Measurements from ENCODE around the gene CST4. TPM values are rescaled to one million over a fixed set of nuclear protein-coding genes. Genes with fewer than 3 reads are reported as not detected.

The CST4 gene
- total RNA-seq, 1 experiment from 2014 or later, result not detected

GRCh38 chr20:23663180-23663579, 25.7 kb downstream of the CST4 start:
- no TSS peak for BruUV-seq (replicated peaks)
- Mint-ChIP-seq H3K27me3 (ENCODE audit: insufficient read depth, unreplicated experiment) (no peaks in the 10 kb centered on the region), H3K9me3 (ENCODE audit: unreplicated experiment) (no peaks in the 10 kb centered on the region), H3K4me1 (ENCODE audit: insufficient read depth, unreplicated experiment) (no peaks in the 10 kb centered on the region), H3K36me3 (ENCODE audit: insufficient read depth, unreplicated experiment) (no peaks in the 10 kb centered on the region), H3K4me3 (ENCODE audit: unreplicated experiment) (no peak overlapping the region), H3K27ac (ENCODE audit: low read depth, unreplicated experiment) (no peak overlapping the region)
- intact Hi-C loops (cut with micrococcal nuclease), result loop anchor here (10.0 kb wide), 1 partner anchor 62 kb away; no protein-coding TSS in a partner anchor
- CTCF ChIA-PET, result interaction anchor here (0.9 to 3.1 kb wide), 7 partner anchors 7 to 256 kb away, joined by 3 to 11 read pairs (median 4); partner anchors contain the start of genes CST3 and NAPB
- TF ChIP-seq CTCF (IDR thresholded peaks at IDR 0.05; ENCODE audit: unreplicated experiment), result no peak
- no peak for DNase-seq (ENCODE audit: unreplicated experiment)
- POLR2A ChIA-PET, result interaction anchor here (0.5 to 1.3 kb wide), 4 partner anchors 26 to 192 kb away, joined by 3 to 6 read pairs (median 3); partner anchors contain the start of gene CST3

- Mint-ChIP-seq H3K9me3 (ENCODE audit: unreplicated experiment) (no peaks in the 10 kb centered on the region), H3K4me1 (ENCODE audit: insufficient read depth, unreplicated experiment) (no peaks in the 10 kb centered on the region), H3K36me3 (ENCODE audit: insufficient read depth, unreplicated experiment) (no peaks in the 10 kb centered on the region), H3K4me3 (ENCODE audit: unreplicated experiment) (no peak overlapping the region), H3K27me3 (ENCODE audit: insufficient read depth, unreplicated experiment) (no peaks in the 10 kb centered on the region), H3K27ac (ENCODE audit: low read depth, unreplicated experiment) (no peak overlapping the region)
- no peak for DNase-seq (ENCODE audit: unreplicated experiment)
- no TSS peak for BruUV-seq (replicated peaks)
- intact Hi-C loops (cut with micrococcal nuclease), result loop anchor here (10.0 kb wide), 1 partner anchor 62 kb away; no protein-coding TSS in a partner anchor
- ChIA-PET CTCF (interaction anchor here (0.9 to 3.1 kb wide), 7 partner anchors 8 to 334 kb away, joined by 3 to 11 read pairs (median 3); partner anchors contain the start of genes CST3 and NAPB), POLR2A (interaction anchor here (0.5 kb wide), 1 partner anchor 191 kb away, joined by 3 read pairs; no protein-coding TSS in a partner anchor)
- no peak for TF ChIP-seq CTCF (IDR thresholded peaks at IDR 0.05; ENCODE audit: unreplicated experiment)
These were observed 26.5 kb downstream of the CST4 start for GRCh38 chr20:23662276-23662870.

- no peaks in the 10 kb centered on the region for H3K4me1 Mint-ChIP-seq (ENCODE audit: insufficient read depth, unreplicated experiment)
- no peak overlapping the region for H3K27ac Mint-ChIP-seq (ENCODE audit: low read depth, unreplicated experiment)
- no TSS peak for BruUV-seq (replicated peaks)
These were observed 27.8 kb downstream of the CST4 start for GRCh38 chr20:23661002-23661429.

More at GRCh38 chr20:23661002-23661429, 27.8 kb downstream of the CST4 start:
- DNase-seq (ENCODE audit: unreplicated experiment), result no peak
- Mint-ChIP-seq H3K4me3 (ENCODE audit: unreplicated experiment) (no peak overlapping the region), H3K27me3 (ENCODE audit: insufficient read depth, unreplicated experiment) (no peaks in the 10 kb centered on the region), H3K9me3 (ENCODE audit: unreplicated experiment) (no peaks in the 10 kb centered on the region), H3K36me3 (ENCODE audit: insufficient read depth, unreplicated experiment) (no peaks in the 10 kb centered on the region)
- TF ChIP-seq CTCF (IDR thresholded peaks at IDR 0.05; ENCODE audit: unreplicated experiment), result no peak
- CTCF ChIA-PET, result interaction anchor here (0.6 to 3.1 kb wide), 4 partner anchors 10 to 219 kb away, joined by 3 to 11 read pairs (median 4); no protein-coding TSS in a partner anchor
- POLR2A ChIA-PET, result interaction anchor here (0.7 to 1.4 kb wide), 2 partner anchors 38 to 153 kb away, joined by 3 to 4 read pairs; no protein-coding TSS in a partner anchor
- intact Hi-C loops (cut with micrococcal nuclease), result loop anchor here (10.0 kb wide), 1 partner anchor 64 kb away; no protein-coding TSS in a partner anchor
